ENCODE measurements around the gene ZBTB42. TPM values are rescaled to one million over a fixed set of nuclear protein-coding genes. Genes with fewer than 3 reads are reported as not detected.

ZBTB42 gene
- total and polyA plus RNA-seq, 12 donors = 1.8 to 9.2 (median 5.9) TPM

DNA sequence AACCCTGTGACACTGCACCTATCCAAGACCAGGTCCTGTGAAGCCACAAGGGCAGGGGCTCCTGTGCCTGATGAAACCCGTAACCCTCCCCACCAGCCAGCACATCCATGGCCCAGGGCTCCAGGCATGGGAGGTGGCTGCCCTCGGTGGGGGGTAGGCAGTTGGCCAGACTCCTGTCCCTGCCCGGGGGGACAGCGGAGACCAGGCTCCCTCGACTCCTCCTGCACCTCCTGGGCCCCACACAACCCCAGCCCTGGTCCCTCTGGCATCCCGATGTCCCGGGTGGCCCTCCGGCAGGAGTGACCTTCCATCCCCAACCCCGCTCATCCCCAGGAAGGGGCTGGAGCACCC is 16.7 kb upstream of the ZBTB42 start:
- 92 to 93% methylated on average over 9 of the region's 9 CpGs for WGBS, 2 donors
- Histone ChIP-seq H3K9me3 (no peaks in the 10 kb centered on the region), H3K4me3 (no peak overlapping the region), H3K27ac (no peak overlapping the region), H3K27me3 (no peaks in the 10 kb centered on the region), H3K36me3 (peaks cover 0 to 68% (median 0%) of the 10 kb centered on the region in 9 donors), H3K4me1 (peaks cover 3 to 35% (median 25%) of the 10 kb centered on the region in 9 donors)
- no peak for TF ChIP-seq CTCF (IDR thresholded peaks at IDR 0.05)
- intact Hi-C loops (cut with DNase I) = no loop called here
- no peak for DNase-seq
- ATAC-seq = no peak

DNA sequence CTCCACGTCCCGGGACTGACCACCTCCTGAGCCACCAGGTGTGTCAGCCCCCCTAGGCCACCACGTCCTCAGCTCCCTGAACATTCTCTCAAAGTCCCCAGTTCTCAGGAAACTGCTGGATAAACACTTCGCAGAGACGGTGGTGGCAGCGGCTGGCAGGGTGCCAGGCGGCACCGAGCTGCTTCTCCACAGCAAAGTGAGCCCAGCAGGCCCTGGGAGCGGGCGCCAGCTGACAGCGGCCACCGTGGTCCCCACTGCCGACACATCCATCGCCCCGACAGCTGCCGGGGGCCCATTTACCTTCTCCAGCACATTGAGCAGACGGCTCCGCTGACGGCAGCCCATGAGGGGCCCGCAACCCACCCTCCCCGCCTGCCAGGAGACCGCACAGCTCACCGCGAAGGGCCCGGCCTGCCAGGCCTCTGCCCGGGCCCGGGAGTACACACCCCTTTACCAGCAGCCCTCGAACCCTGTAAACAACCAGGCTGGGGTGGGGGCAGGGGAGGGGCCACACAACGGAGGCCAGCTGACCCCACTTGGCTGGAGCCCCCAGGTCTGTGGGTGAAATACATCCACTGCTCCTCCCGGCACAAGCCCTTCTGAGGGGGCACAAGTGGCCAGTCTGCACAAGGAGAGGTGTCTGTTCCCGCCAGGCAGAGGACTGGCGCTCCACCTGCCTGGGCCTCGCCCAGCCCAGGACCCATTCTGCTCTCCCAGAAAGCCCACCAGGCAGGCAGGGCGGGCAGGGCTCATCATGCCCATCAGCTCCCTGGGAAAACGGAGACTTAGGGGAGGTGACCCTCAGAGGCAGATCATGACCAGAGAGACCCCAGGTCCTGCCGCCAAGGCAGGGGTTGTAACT is 15.8 kb upstream of the ZBTB42 start:
- 83% methylated on average over 36 of the region's 36 CpGs for WGBS, 2 donors
- peaks cover 0 to 70% (median 0%) of the 10 kb centered on the region in 9 donors for H3K36me3 ChIP-seq
- no peak for TF ChIP-seq CTCF (IDR thresholded peaks at IDR 0.05)
- H3K27ac ChIP-seq = no peak overlapping the region
- ATAC-seq (no peak), DNase-seq (peak in 1 of 2 donors; percentile 18)
- H3K9me3 ChIP-seq = no peaks in the 10 kb centered on the region
- intact Hi-C loops (cut with DNase I) = loop anchor here in 1 of 10 donors (5.0 kb wide), 1 partner anchor 37 kb away; no protein-coding TSS in a partner anchor
- H3K4me1 ChIP-seq = peaks cover 3 to 38% (median 25%) of the 10 kb centered on the region in 9 donors
- no peaks in the 10 kb centered on the region for H3K27me3 ChIP-seq
- H3K4me3 ChIP-seq = no peak overlapping the region

DNA sequence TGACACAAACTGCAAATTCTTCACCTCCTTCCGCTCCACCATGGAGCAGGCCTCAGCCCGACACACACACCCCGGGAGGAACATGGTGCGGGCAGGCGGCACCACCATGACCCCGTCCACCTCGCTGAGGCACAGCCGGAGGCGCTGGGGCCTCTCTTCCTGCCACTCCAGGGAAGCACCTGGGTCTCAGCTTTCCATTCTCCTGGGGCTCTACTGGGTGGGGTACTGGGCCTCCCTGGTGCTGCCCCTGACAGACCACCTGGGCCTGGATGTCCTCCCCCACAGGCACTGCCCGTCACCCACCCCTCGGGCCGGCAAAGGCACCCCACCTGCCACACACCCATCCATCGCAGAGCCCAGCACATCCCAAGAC is 15.2 kb upstream of the ZBTB42 start:
- WGBS, 2 donors = 92 to 93% methylated on average over 11 to 13 of the region's 13 CpGs
- DNase-seq (no peak), ATAC-seq (no peak)
- Histone ChIP-seq H3K4me1 (peaks cover 3 to 44% (median 25%) of the 10 kb centered on the region in 9 donors), H3K4me3 (no peak overlapping the region), H3K9me3 (no peaks in the 10 kb centered on the region), H3K27ac (no peak overlapping the region), H3K27me3 (no peaks in the 10 kb centered on the region), H3K36me3 (peaks cover 0 to 70% (median 0%) of the 10 kb centered on the region in 9 donors)
- TF ChIP-seq CTCF (IDR thresholded peaks at IDR 0.05) = no peak
- intact Hi-C loops (cut with DNase I) = loop anchor here in 1 of 10 donors (5.0 kb wide), 1 partner anchor 37 kb away; no protein-coding TSS in a partner anchor

GRCh38 chr14:104786091-104786586 is 14.8 kb upstream of the ZBTB42 start:
- DNase-seq = peak in 1 of 2 donors; percentile 21
- intact Hi-C loops (cut with DNase I) = loop anchor here in 1 of 10 donors (5.0 kb wide), 1 partner anchor 36 kb away; no protein-coding TSS in a partner anchor
- H3K36me3 ChIP-seq = peaks cover 0 to 70% (median 0%) of the 10 kb centered on the region in 9 donors
- no peak overlapping the region for H3K4me3 ChIP-seq
- WGBS, 2 donors = 63 to 70% methylated on average over 12 of the region's 14 CpGs
- no peaks in the 10 kb centered on the region for H3K27me3 ChIP-seq
- TF ChIP-seq CTCF (IDR thresholded peaks at IDR 0.05) = peak in 1 of 9 donors; percentile 10
- no peaks in the 10 kb centered on the region for H3K9me3 ChIP-seq
- ATAC-seq = peak; percentile 11 to 50 (median 38)
- peaks cover 3 to 48% (median 30%) of the 10 kb centered on the region in 9 donors for H3K4me1 ChIP-seq
- H3K27ac ChIP-seq = peak overlapping the region in 1 of 10 donors; percentile 87

Data from heart right ventricle (tissue), 16 donors.